WERI-Rb-1 (cell line): ENCODE measurements around the gene FBXW7.

ENCODE experiments used
- DNase-seq: peaks from one replicate; pipeline ENCODE4 v3.0.0-alpha.2; 2020
- H3K27ac ChIP-seq: fragments of 250-450 bp; sonication (Bioruptor Pico); 2 replicates; pipeline ENCODE4 v1.5.1; 2020; ENCODE audit warnings: mild to moderate bottlenecking, moderate library complexity
- H3K27me3 ChIP-seq: fragments of 250-450 bp; sonication (Bioruptor Pico); 2 replicates; pipeline ENCODE4 v1.5.1; 2021; ENCODE audit warnings: mild to moderate bottlenecking, low read depth, moderate library complexity; ENCODE audit not compliant: insufficient read depth, severe bottlenecking
- H3K36me3 ChIP-seq: fragments of 250-450 bp; sonication (Bioruptor Pico); 2 replicates; pipeline ENCODE4 v1.5.1; 2020; ENCODE audit warnings: mild to moderate bottlenecking, moderate library complexity
- H3K4me3 ChIP-seq: 2 replicates; pipeline ENCODE4 v1.5.1; 2011; ENCODE audit warnings: low read depth, mild to moderate bottlenecking, control low read depth, low read length
- H3K9me3 ChIP-seq: fragments of 250-450 bp; sonication (Bioruptor Pico); 2 replicates; pipeline ENCODE4 v1.5.1; 2021; ENCODE audit warnings: mild to moderate bottlenecking, moderate library complexity; ENCODE audit not compliant: severe bottlenecking
- TF ChIP-seq, protein P1 (sequence below): IDR thresholded peaks from 2 replicates; pipeline ENCODE4 v1.5.1; 2011; ENCODE audit warnings: low read depth, mild to moderate bottlenecking, control low read depth, inconsistent platforms, low read length

FBXW7 gene

DNA sequence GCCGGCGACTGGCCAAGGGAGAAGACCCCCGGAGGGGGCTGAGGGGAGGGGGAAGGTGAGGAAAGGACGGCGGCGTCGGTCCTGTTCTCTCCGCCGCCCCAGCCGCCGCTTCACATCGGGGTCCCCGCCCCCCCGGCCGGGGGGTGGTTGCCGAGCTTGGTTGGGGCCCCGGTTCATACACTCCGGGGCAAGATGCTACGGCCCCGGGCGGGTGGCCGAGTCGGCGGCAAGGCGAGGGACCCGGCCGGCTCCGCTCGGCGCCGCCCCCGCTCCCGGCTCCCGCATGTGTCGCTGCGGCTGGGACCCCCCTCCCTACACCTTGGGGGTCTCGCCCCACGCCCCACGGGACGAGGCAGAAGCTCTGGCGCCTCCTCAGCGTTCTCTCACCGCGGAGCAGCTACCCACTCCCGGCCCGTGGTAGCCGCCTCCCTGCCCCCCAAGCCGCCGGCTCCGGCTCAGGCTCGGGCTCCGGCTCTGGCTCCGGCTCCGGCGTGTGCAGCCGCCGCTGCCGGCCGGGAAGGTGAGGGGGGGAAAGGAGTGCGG is 461 bp downstream of the FBXW7 start:
- no peaks in the 10 kb centered on the region for H3K9me3 ChIP-seq
- H3K27me3 ChIP-seq: no peaks in the 10 kb centered on the region
- H3K36me3 ChIP-seq: peaks cover 33% of the 10 kb centered on the region
- peak overlapping the region; percentile 93 for H3K4me3 ChIP-seq
- H3K27ac ChIP-seq: peak overlapping the region; percentile 92
- TF ChIP-seq, protein P1, sequence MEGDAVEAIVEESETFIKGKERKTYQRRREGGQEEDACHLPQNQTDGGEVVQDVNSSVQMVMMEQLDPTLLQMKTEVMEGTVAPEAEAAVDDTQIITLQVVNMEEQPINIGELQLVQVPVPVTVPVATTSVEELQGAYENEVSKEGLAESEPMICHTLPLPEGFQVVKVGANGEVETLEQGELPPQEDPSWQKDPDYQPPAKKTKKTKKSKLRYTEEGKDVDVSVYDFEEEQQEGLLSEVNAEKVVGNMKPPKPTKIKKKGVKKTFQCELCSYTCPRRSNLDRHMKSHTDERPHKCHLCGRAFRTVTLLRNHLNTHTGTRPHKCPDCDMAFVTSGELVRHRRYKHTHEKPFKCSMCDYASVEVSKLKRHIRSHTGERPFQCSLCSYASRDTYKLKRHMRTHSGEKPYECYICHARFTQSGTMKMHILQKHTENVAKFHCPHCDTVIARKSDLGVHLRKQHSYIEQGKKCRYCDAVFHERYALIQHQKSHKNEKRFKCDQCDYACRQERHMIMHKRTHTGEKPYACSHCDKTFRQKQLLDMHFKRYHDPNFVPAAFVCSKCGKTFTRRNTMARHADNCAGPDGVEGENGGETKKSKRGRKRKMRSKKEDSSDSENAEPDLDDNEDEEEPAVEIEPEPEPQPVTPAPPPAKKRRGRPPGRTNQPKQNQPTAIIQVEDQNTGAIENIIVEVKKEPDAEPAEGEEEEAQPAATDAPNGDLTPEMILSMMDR: no peak
- no peak for DNase-seq

- peak; percentile 44 for DNase-seq
- Histone ChIP-seq H3K4me3 (peak overlapping the region; percentile 93), H3K9me3 (no peaks in the 10 kb centered on the region), H3K27me3 (no peaks in the 10 kb centered on the region), H3K36me3 (peaks cover 28% of the 10 kb centered on the region), H3K27ac (peak overlapping the region; percentile 92)
- TF ChIP-seq, protein P1: no peak
Measured at GRCh38 chr4:152534541-152535359, 1.1 kb downstream of the FBXW7 start.

GRCh38 chr4:152531479-152531878 is 4.4 kb downstream of the FBXW7 start:
- TF ChIP-seq, protein P1: no peak
- H3K27ac ChIP-seq: no peak overlapping the region
- peaks cover 7% of the 10 kb centered on the region for H3K36me3 ChIP-seq
- DNase-seq: no peak
- H3K9me3 ChIP-seq: no peaks in the 10 kb centered on the region
- H3K27me3 ChIP-seq: no peaks in the 10 kb centered on the region
- H3K4me3 ChIP-seq: no peak overlapping the region

- no peaks in the 10 kb centered on the region for H3K9me3 ChIP-seq
- H3K4me3 ChIP-seq: no peak overlapping the region
- DNase-seq: no peak
- H3K27ac ChIP-seq: no peak overlapping the region
- TF ChIP-seq, protein P1: no peak
- no peaks in the 10 kb centered on the region for H3K27me3 ChIP-seq
- H3K36me3 ChIP-seq: peaks cover 2% of the 10 kb centered on the region
Measured at GRCh38 chr4:152530600-152530999, 5.3 kb downstream of the FBXW7 start.

GRCh38 chr4:152529880-152530279 is 6.0 kb downstream of the FBXW7 start:
- Histone ChIP-seq H3K4me3 (no peak overlapping the region), H3K36me3 (no peaks in the 10 kb centered on the region; the same call in 1 of the 2 replicates), H3K27ac (no peak overlapping the region), H3K27me3 (no peaks in the 10 kb centered on the region), H3K9me3 (no peaks in the 10 kb centered on the region)
- TF ChIP-seq, protein P1: no peak
- DNase-seq: no peak
